Stimulated activated CD8-positive, alpha-beta memory T cell treated with anti-CD3 and anti-CD28 coated beads, Interleukin-12 subunit alpha, Interleukin-12 subunit beta, amount 100 ng/mL, for 24 hours (primary cell): ENCODE data around the gene TTC34.

Experiments
- DNase-seq: peaks from one replicate; pipeline ENCODE4 v3.0.0-alpha.2; 2020; ENCODE audit errors: extremely low read depth

Gene TTC34

GRCh38 chr1:2606396-2606880 is 195.1 kb downstream of the TTC34 start:
- no peak for DNase-seq

- no peak for DNase-seq
These were observed 195.7 kb downstream of the TTC34 start for GRCh38 chr1:2605509-2606395.

- no peak for DNase-seq
These were observed 196.5 kb downstream of the TTC34 start for GRCh38 chr1:2604844-2605508.

GRCh38 chr1:2604156-2604843 is 197.2 kb downstream of the TTC34 start:
- no peak for DNase-seq

- no peak for DNase-seq
These were observed 197.9 kb downstream of the TTC34 start for GRCh38 chr1:2603521-2604155.

- DNase-seq = no peak
These were observed 198.5 kb downstream of the TTC34 start for GRCh38 chr1:2602866-2603520.

GRCh38 chr1:2602311-2602835 is 199.1 kb downstream of the TTC34 start:
- DNase-seq = no peak

- DNase-seq = no peak
These were observed 199.7 kb downstream of the TTC34 start for GRCh38 chr1:2601721-2602303.

GRCh38 chr1:2598329-2598931 is 203.1 kb downstream of the TTC34 start:
- no peak for DNase-seq

- DNase-seq = no peak
These were observed 203.8 kb downstream of the TTC34 start for GRCh38 chr1:2597441-2598328.

- no peak for DNase-seq
These were observed 204.8 kb downstream of the TTC34 start for GRCh38 chr1:2596530-2597333.

- no peak for DNase-seq
These were observed 205.5 kb downstream of the TTC34 start for GRCh38 chr1:2595812-2596529.

GRCh38 chr1:2595261-2595811 is 206.2 kb downstream of the TTC34 start:
- DNase-seq = no peak

- DNase-seq = no peak
These were observed 206.8 kb downstream of the TTC34 start for GRCh38 chr1:2594641-2595131.

GRCh38 chr1:2594001-2594640 is 207.4 kb downstream of the TTC34 start:
- no peak for DNase-seq

GRCh38 chr1:2593251-2593878 is 208.1 kb downstream of the TTC34 start:
- no peak for DNase-seq
